PC-9 (cell line): Measurements from ENCODE around the gene ETV2. TPM values are rescaled to one million over a fixed set of nuclear protein-coding genes. Genes with fewer than 3 reads are reported as not detected.
"Not testable (repeated sequence)": the region's sequence is repeated elsewhere in the genome, so short reads cannot be mapped to it uniquely, and the experiment has no call there.

Experiments used
- BruUV-seq: library from RNA; stranded (reverse); fragments of 400-500 nt; replicated peaks from 2 replicates; lab custom pipeline; 2021; lab: Mats Ljungman, UMichigan
- CTCF ChIA-PET: fragments of 300-600 bp; sonication (Branson Sonifier 250); formaldehyde crosslinking; loops from one replicate; lab custom pipeline; 2022; ENCODE audit warnings: antibody characterized with exemption; lab: Charles Lee
- POLR2A ChIA-PET: fragments of 300-600 bp; sonication (Branson Sonifier 250); formaldehyde crosslinking; loops from one replicate; lab custom pipeline; 2022; ENCODE audit warnings: antibody characterized with exemption; ENCODE audit not compliant: unreplicated experiment; lab: Charles Lee
- DNase-seq, 2 experiments: peaks; one replicate each; pipeline versions ENCODE4 v3.0.0 to v3.0.0-alpha.2; 2015 to 2022; ENCODE audit warnings: mixed read lengths in 1 of 2
- H2AFZ ChIP-seq: fragments of 200-600 bp; sonication (generic); 2 replicates; pipeline ENCODE4 v1.8.1; 2017; ENCODE audit warnings: antibody characterized with exemption
- H3F3A ChIP-seq: fragments of 200-600 bp; sonication (generic); 2 replicates; pipeline ENCODE4 v1.8.1; 2017; ENCODE audit warnings: antibody characterized with exemption, mild to moderate bottlenecking, low read depth; ENCODE audit not compliant: insufficient read depth
- H3K27ac ChIP-seq: fragments of 200-600 bp; sonication (generic); 2 replicates; pipeline ENCODE4 v1.6.1; 2016; ENCODE audit warnings: mixed run types
- H3K27me3 ChIP-seq: fragments of 200-600 bp; sonication (generic); 2 replicates; pipeline ENCODE4 v1.6.1; 2016; ENCODE audit warnings: low read depth, mixed run types; ENCODE audit not compliant: insufficient read depth
- H3K36me3 ChIP-seq: fragments of 200-600 bp; sonication (generic); 2 replicates; pipeline ENCODE4 v1.6.1; 2016; ENCODE audit warnings: low read depth, mixed run types
- H3K4me1 ChIP-seq: fragments of 200-600 bp; sonication (generic); replicated peaks from 2 replicates; pipeline ENCODE4 v1.6.1; 2016; ENCODE audit warnings: mixed run types; ENCODE audit not compliant: insufficient read depth
- H3K4me2 ChIP-seq: fragments of 200-600 bp; sonication (generic); 2 replicates; pipeline ENCODE4 v1.6.1; 2017; ENCODE audit warnings: mixed run types
- H3K4me3 ChIP-seq: fragments of 200-600 bp; sonication (generic); 2 replicates; pipeline ENCODE4 v1.6.1; 2016; ENCODE audit warnings: mixed run types
- H3K79me2 ChIP-seq: fragments of 200-600 bp; sonication (generic); 2 replicates; pipeline ENCODE4 v1.6.1; 2017; ENCODE audit warnings: low read depth, mixed run types
- H3K9me2 ChIP-seq: fragments of 200-600 bp; sonication (generic); 2 replicates; pipeline ENCODE4 v1.8.1; 2017; ENCODE audit warnings: mild to moderate bottlenecking; ENCODE audit not compliant: insufficient read depth
- H3K9me3 ChIP-seq: fragments of 200-600 bp; sonication (generic); 2 replicates; pipeline ENCODE4 v1.8.1; 2016; ENCODE audit warnings: low read depth; ENCODE audit not compliant: insufficient read depth
- H4K20me1 ChIP-seq: fragments of 200-600 bp; sonication (generic); 2 replicates; pipeline ENCODE4 v1.8.1; 2017; ENCODE audit not compliant: insufficient read depth
- CTCF ChIP-seq: fragments of 200-600 bp; sonication (generic); conservative IDR thresholded peaks from 2 replicates; pipeline ENCODE4 v1.6.1; 2017; ENCODE audit warnings: mixed run types, antibody characterized with exemption, mild to moderate bottlenecking, moderate library complexity
- EZH2 ChIP-seq: fragments of 200-600 bp; sonication (generic); IDR thresholded peaks from 2 replicates; pipeline ENCODE4 v1.8.0; 2017; ENCODE audit warnings: antibody characterized with exemption, low read depth
- intact Hi-C: fragments of 100-400 bp; cut with micrococcal nuclease; formaldehyde crosslinking; loops from one replicate; pipeline ENCODE4 v1.10.0; 2022; ENCODE audit not compliant: unreplicated experiment
- total RNA-seq: library from RNA; stranded (reverse); gene quantifications from 2 replicates; pipeline ENCODE4 v1.2.3, GENCODE V29; 2021

The ETV2 gene
- total RNA-seq, 1 experiment from 2014 or later = 1.8 TPM

- H3F3A ChIP-seq = peaks cover 4% of the 10 kb centered on the region; the same call in 1 of the 2 replicates
- no peak overlapping the region for H3K27ac ChIP-seq
- no peak overlapping the region for H3K4me2 ChIP-seq
- H3K4me3 ChIP-seq = no peak overlapping the region
- H3K27me3 ChIP-seq = no peaks in the 10 kb centered on the region
- CTCF ChIA-PET = interaction anchor here (0.6 kb wide), 1 partner anchor 32 kb away, joined by 10 read pairs; no protein-coding TSS in a partner anchor
- TF ChIP-seq EZH2 = no peak
- no peak for TF ChIP-seq CTCF
- no TSS peak for BruUV-seq
- peaks cover 29% of the 10 kb centered on the region for H3K79me2 ChIP-seq
- H3K9me3 ChIP-seq = no peaks in the 10 kb centered on the region
- intact Hi-C loops = no loop called here
- H3K4me1 ChIP-seq = peaks cover 11% of the 10 kb centered on the region; the same call in 1 of the 2 replicates
- no peak for DNase-seq
- H3K9me2 ChIP-seq = no peaks in the 10 kb centered on the region
- peaks cover 3% of the 10 kb centered on the region; the same call in 1 of the 2 replicates for H4K20me1 ChIP-seq
- no peak overlapping the region for H2AFZ ChIP-seq
- H3K36me3 ChIP-seq = peaks cover 10% of the 10 kb centered on the region; the same call in 1 of the 2 replicates
- POLR2A ChIA-PET = no interaction called here
Measured at GRCh38 chr19:35650581-35650980, 9.0 kb downstream of the ETV2 start.

- not testable (repeated sequence) for BruUV-seq
Measured at GRCh38 chr19:35654828-35655227, 13.3 kb downstream of the ETV2 start.

GRCh38 chr19:35655600-35655999 lies 14.1 kb downstream of the ETV2 start:
- DNase-seq = no peak
- Histone ChIP-seq H3K79me2 (peaks cover 5% of the 10 kb centered on the region), H3K9me2 (no peaks in the 10 kb centered on the region), H3F3A (peaks cover 13% of the 10 kb centered on the region; the same call in 1 of the 2 replicates), H2AFZ (no peak overlapping the region), H3K4me2 (no peak overlapping the region), H3K36me3 (peaks cover 23% of the 10 kb centered on the region), H3K4me1 (no peaks in the 10 kb centered on the region), H3K27me3 (no peaks in the 10 kb centered on the region), H4K20me1 (peaks cover 6% of the 10 kb centered on the region; the same call in 1 of the 2 replicates), H3K27ac (no peak overlapping the region), H3K4me3 (no peak overlapping the region), H3K9me3 (no peaks in the 10 kb centered on the region)
- intact Hi-C loops = no loop called here
- BruUV-seq = no TSS peak
- CTCF ChIA-PET = no interaction called here
- POLR2A ChIA-PET = interaction anchor here (0.6 kb wide), 2 partner anchors 215 to 250 kb away, joined by 3 to 7 read pairs; no protein-coding TSS in a partner anchor
- TF ChIP-seq EZH2 (no peak), CTCF (no peak)

More at GRCh38 chr19:35654828-35655227, 13.3 kb downstream of the ETV2 start:
- Histone ChIP-seq H3F3A (peaks cover 11% of the 10 kb centered on the region; the same call in 1 of the 2 replicates), H3K36me3 (peaks cover 23% of the 10 kb centered on the region), H3K79me2 (peaks cover 12% of the 10 kb centered on the region)
- H3K9me2 ChIP-seq, CTCF ChIA-PET, DNase-seq, H3K27ac ChIP-seq, H3K9me3 ChIP-seq, H3K27me3 ChIP-seq, H3K4me2 ChIP-seq, H4K20me1 ChIP-seq, H2AFZ ChIP-seq, H3K4me3 ChIP-seq, H3K4me1 ChIP-seq, intact Hi-C loops: not testable (repeated sequence)
- POLR2A ChIA-PET = interaction anchor here (0.6 kb wide), 1 partner anchor 251 kb away, joined by 7 read pairs; no protein-coding TSS in a partner anchor
